GM18505 (cell line): Measurements from ENCODE around the gene EZR.
"Not testable (repeated sequence)": the region's sequence is repeated elsewhere in the genome, so short reads cannot be mapped to it uniquely, and the experiment has no call there.

Experiments used
- ATAC-seq: cut with Tn5 transposase; IDR thresholded peaks from one replicate; pipeline ENCODE4 v1.9.1; 2021; ENCODE audit not compliant: unreplicated experiment
- POLR2A ChIP-seq: IDR thresholded peaks from 4 replicates; pipeline ENCODE4 v1.6.1; 2011; ENCODE audit warnings: borderline replicate concordance; ENCODE audit not compliant: insufficient read depth, insufficient read length; ENCODE audit errors: extremely low read depth

The EZR gene

GRCh38 chr6:158836625-158837311, 17.6 kb upstream of the EZR start:
- TF ChIP-seq POLR2A, result no peak

GRCh38 chr6:158835616-158836221, 16.6 kb upstream of the EZR start:
- no peak for TF ChIP-seq POLR2A
- ATAC-seq, result no peak

More at GRCh38 chr6:158836625-158837311, 17.6 kb upstream of the EZR start:
- ATAC-seq, result no peak

- no peak for ATAC-seq
- TF ChIP-seq POLR2A, result no peak
Measured at GRCh38 chr6:158834675-158835385, 15.7 kb upstream of the EZR start.

GRCh38 chr6:158832807-158833206, 13.6 kb upstream of the EZR start:
- ATAC-seq, result not testable (repeated sequence)

- ATAC-seq, result no peak
- no peak for TF ChIP-seq POLR2A
Measured at GRCh38 chr6:158832026-158832425, 12.9 kb upstream of the EZR start.

- TF ChIP-seq POLR2A, result no peak
- ATAC-seq, result no peak
Measured at GRCh38 chr6:158831571-158831970, 12.4 kb upstream of the EZR start.

- TF ChIP-seq POLR2A, result no peak
- ATAC-seq, result no peak
Measured at GRCh38 chr6:158830736-158831135, 11.6 kb upstream of the EZR start.

- no peak for TF ChIP-seq POLR2A
- no peak for ATAC-seq
Measured at GRCh38 chr6:158828807-158829206, 9.6 kb upstream of the EZR start.

GRCh38 chr6:158826819-158827501, 7.8 kb upstream of the EZR start:
- ATAC-seq, result no peak
- no peak for TF ChIP-seq POLR2A

- no peak for TF ChIP-seq POLR2A
- ATAC-seq, result no peak
Measured at GRCh38 chr6:158825951-158826306, 6.8 kb upstream of the EZR start.

GRCh38 chr6:158825038-158825950, 6.1 kb upstream of the EZR start:
- TF ChIP-seq POLR2A, result no peak
- ATAC-seq, result no peak

- ATAC-seq, result not testable (repeated sequence)
Measured at GRCh38 chr6:158823616-158824015, 4.4 kb upstream of the EZR start.
